HG03108 (cell line): Measurements from ENCODE around the gene FEM1A.
A peak's percentile ranks its signal among the peaks of the same experiment; 100 is the strongest.
"Not testable (repeated sequence)": the region's sequence is repeated elsewhere in the genome, so short reads cannot be mapped to it uniquely, and the experiment has no call there.

Experiments
- ATAC-seq: cut with Tn5 transposase; IDR thresholded peaks from one replicate; pipeline ENCODE4 v1.9.1; 2021; ENCODE audit warnings: moderate library complexity; ENCODE audit not compliant: unreplicated experiment

Gene FEM1A

GRCh38 chr19:4791183-4792018, at the start of gene FEM1A:
Gene FEM1A (plus strand): TSS chr19:4791734. CDS start chr19:4791855, 121 bp downstream.
- ATAC-seq: peak; percentile 93

- no peak for ATAC-seq
Observed at GRCh38 chr19:4742723-4743646, 48.5 kb upstream of the FEM1A start.

GRCh38 chr19:4744451-4745174, 46.9 kb upstream of the FEM1A start:
- ATAC-seq: no peak

- ATAC-seq: not testable (repeated sequence)
Observed at GRCh38 chr19:4745175-4745574, 46.4 kb upstream of the FEM1A start.

GRCh38 chr19:4745986-4746385, 45.5 kb upstream of the FEM1A start:
- ATAC-seq: no peak

GRCh38 chr19:4748185-4748584, 43.3 kb upstream of the FEM1A start:
- ATAC-seq: no peak

GRCh38 chr19:4748589-4748988, 42.9 kb upstream of the FEM1A start:
- ATAC-seq: no peak

GRCh38 chr19:4749870-4750590, 41.5 kb upstream of the FEM1A start:
- no peak for ATAC-seq

- no peak for ATAC-seq
Observed at GRCh38 chr19:4754248-4754647, 37.3 kb upstream of the FEM1A start.

- no peak for ATAC-seq
Observed at GRCh38 chr19:4755459-4755858, 36.1 kb upstream of the FEM1A start.

GRCh38 chr19:4758082-4758481, 33.5 kb upstream of the FEM1A start:
- ATAC-seq: no peak

GRCh38 chr19:4758659-4759058, 32.9 kb upstream of the FEM1A start:
- no peak for ATAC-seq

- peak; percentile 45 for ATAC-seq
Observed at GRCh38 chr19:4759388-4760284, 31.9 kb upstream of the FEM1A start.

GRCh38 chr19:4760285-4760650, 31.3 kb upstream of the FEM1A start:
- no peak for ATAC-seq

- no peak for ATAC-seq
Observed at GRCh38 chr19:4763021-4763420, 28.5 kb upstream of the FEM1A start.

- no peak for ATAC-seq
Observed at GRCh38 chr19:4764393-4764660, 27.2 kb upstream of the FEM1A start.

GRCh38 chr19:4768934-4769777, 22.4 kb upstream of the FEM1A start:
- ATAC-seq: no peak

- no peak for ATAC-seq
Observed at GRCh38 chr19:4772566-4772965, 19.0 kb upstream of the FEM1A start.
